Glutamatergic neuron (in vitro differentiated cells): ENCODE measurements around the gene SYT1. TPM values are rescaled to one million over a fixed set of nuclear protein-coding genes. Genes with fewer than 3 reads are reported as not detected.

Experiments
- DNase-seq: peaks from one replicate; pipeline ENCODE4 v3.0.0; 2022
- H3K27ac Mint-ChIP-seq: one replicate; pipeline ENCODE4 v1.8.0; 2020; ENCODE audit warnings: mild to moderate bottlenecking, mixed read lengths, inconsistent platforms; ENCODE audit not compliant: unreplicated experiment
- H3K27me3 Mint-ChIP-seq: one replicate; pipeline ENCODE4 v1.8.0; 2020; ENCODE audit warnings: mild to moderate bottlenecking, moderate library complexity, mixed read lengths, inconsistent platforms; ENCODE audit not compliant: unreplicated experiment
- H3K36me3 Mint-ChIP-seq: one replicate; pipeline ENCODE4 v1.8.0; 2020; ENCODE audit warnings: mild to moderate bottlenecking, mixed read lengths, inconsistent platforms; ENCODE audit not compliant: unreplicated experiment
- H3K4me1 Mint-ChIP-seq: one replicate; pipeline ENCODE4 v1.8.0; 2020; ENCODE audit warnings: mild to moderate bottlenecking, low read depth, mixed read lengths, inconsistent platforms; ENCODE audit not compliant: unreplicated experiment
- H3K4me3 Mint-ChIP-seq: one replicate; pipeline ENCODE4 v1.8.0; 2020; ENCODE audit warnings: mild to moderate bottlenecking, mixed read lengths, inconsistent platforms; ENCODE audit not compliant: unreplicated experiment
- H3K9me3 Mint-ChIP-seq: one replicate; pipeline ENCODE4 v1.8.0; 2020; ENCODE audit warnings: mild to moderate bottlenecking, moderate library complexity, mixed read lengths, inconsistent platforms; ENCODE audit not compliant: unreplicated experiment
- CTCF ChIP-seq: fragments of 200-600 bp; sonication (generic); IDR thresholded peaks from one replicate; pipeline ENCODE4 v1.5.0; 2021; ENCODE audit not compliant: partially characterized antibody, unreplicated experiment
- total RNA-seq: library from RNA; stranded (reverse); fragmentation: NEBNext Ultra II Directional; extraction: Animal tissue kit (Norgen Biotek cat#: 25700); gene quantifications from one replicate; pipeline ENCODE4 v1.2.1, GENCODE V29; 2021; ENCODE audit not compliant: unreplicated experiment

SYT1 gene
- total RNA-seq, 1 donor from 2014 or later: 155 TPM

- no peaks in the 10 kb centered on the region for H3K9me3 Mint-ChIP-seq
- no peak overlapping the region for H3K4me3 Mint-ChIP-seq
- TF ChIP-seq CTCF: no peak
- no peaks in the 10 kb centered on the region for H3K36me3 Mint-ChIP-seq
- peaks cover 1% of the 10 kb centered on the region for H3K27me3 Mint-ChIP-seq
- DNase-seq: no peak
- no peak overlapping the region for H3K27ac Mint-ChIP-seq
- H3K4me1 Mint-ChIP-seq: peaks cover 19% of the 10 kb centered on the region
These were observed 460.0 kb downstream of the SYT1 start for GRCh38 chr12:79324571-79324970.

GRCh38 chr12:79326222-79326621 is 461.6 kb downstream of the SYT1 start:
- Mint-ChIP-seq H3K9me3 (no peaks in the 10 kb centered on the region), H3K4me1 (peaks cover 19% of the 10 kb centered on the region)
- DNase-seq: no peak

GRCh38 chr12:79326663-79327062 is 462.1 kb downstream of the SYT1 start:
- no peak for TF ChIP-seq CTCF
- H3K36me3 Mint-ChIP-seq: no peaks in the 10 kb centered on the region
- no peak for DNase-seq
- H3K9me3 Mint-ChIP-seq: no peaks in the 10 kb centered on the region
- H3K27ac Mint-ChIP-seq: peak overlapping the region; percentile 49
- H3K4me1 Mint-ChIP-seq: peaks cover 19% of the 10 kb centered on the region
- peaks cover 1% of the 10 kb centered on the region for H3K27me3 Mint-ChIP-seq
- no peak overlapping the region for H3K4me3 Mint-ChIP-seq

More at GRCh38 chr12:79326222-79326621, 461.6 kb downstream of the SYT1 start:
- TF ChIP-seq CTCF: no peak
- peak overlapping the region; percentile 49 for H3K27ac Mint-ChIP-seq
- H3K27me3 Mint-ChIP-seq: peaks cover 1% of the 10 kb centered on the region
- no peak overlapping the region for H3K4me3 Mint-ChIP-seq
- H3K36me3 Mint-ChIP-seq: no peaks in the 10 kb centered on the region

GRCh38 chr12:79327465-79327864 is 462.9 kb downstream of the SYT1 start:
- H3K4me1 Mint-ChIP-seq: peaks cover 19% of the 10 kb centered on the region
- H3K36me3 Mint-ChIP-seq: no peaks in the 10 kb centered on the region
- no peak for DNase-seq
- no peak for TF ChIP-seq CTCF
- no peaks in the 10 kb centered on the region for H3K9me3 Mint-ChIP-seq
- H3K27ac Mint-ChIP-seq: no peak overlapping the region
- H3K4me3 Mint-ChIP-seq: no peak overlapping the region
- H3K27me3 Mint-ChIP-seq: no peaks in the 10 kb centered on the region

GRCh38 chr12:79329933-79330332 is 465.4 kb downstream of the SYT1 start:
- H3K4me1 Mint-ChIP-seq: peaks cover 11% of the 10 kb centered on the region
- no peak for TF ChIP-seq CTCF
- no peak for DNase-seq
- H3K27ac Mint-ChIP-seq: no peak overlapping the region
- H3K36me3 Mint-ChIP-seq: no peaks in the 10 kb centered on the region
- no peaks in the 10 kb centered on the region for H3K9me3 Mint-ChIP-seq
- no peak overlapping the region for H3K4me3 Mint-ChIP-seq
- peaks cover 2% of the 10 kb centered on the region for H3K27me3 Mint-ChIP-seq
